Retina (tissue), 1 donor: ENCODE data around the gene NOL12.
"Not testable (repeated sequence)": the region's sequence is repeated elsewhere in the genome, so short reads cannot be mapped to it uniquely, and the experiment has no call there.

Experiments
- DNase-seq: peaks from one replicate; pipeline ENCODE4 v3.0.0-alpha.2; 2016

The NOL12 gene

DNA sequence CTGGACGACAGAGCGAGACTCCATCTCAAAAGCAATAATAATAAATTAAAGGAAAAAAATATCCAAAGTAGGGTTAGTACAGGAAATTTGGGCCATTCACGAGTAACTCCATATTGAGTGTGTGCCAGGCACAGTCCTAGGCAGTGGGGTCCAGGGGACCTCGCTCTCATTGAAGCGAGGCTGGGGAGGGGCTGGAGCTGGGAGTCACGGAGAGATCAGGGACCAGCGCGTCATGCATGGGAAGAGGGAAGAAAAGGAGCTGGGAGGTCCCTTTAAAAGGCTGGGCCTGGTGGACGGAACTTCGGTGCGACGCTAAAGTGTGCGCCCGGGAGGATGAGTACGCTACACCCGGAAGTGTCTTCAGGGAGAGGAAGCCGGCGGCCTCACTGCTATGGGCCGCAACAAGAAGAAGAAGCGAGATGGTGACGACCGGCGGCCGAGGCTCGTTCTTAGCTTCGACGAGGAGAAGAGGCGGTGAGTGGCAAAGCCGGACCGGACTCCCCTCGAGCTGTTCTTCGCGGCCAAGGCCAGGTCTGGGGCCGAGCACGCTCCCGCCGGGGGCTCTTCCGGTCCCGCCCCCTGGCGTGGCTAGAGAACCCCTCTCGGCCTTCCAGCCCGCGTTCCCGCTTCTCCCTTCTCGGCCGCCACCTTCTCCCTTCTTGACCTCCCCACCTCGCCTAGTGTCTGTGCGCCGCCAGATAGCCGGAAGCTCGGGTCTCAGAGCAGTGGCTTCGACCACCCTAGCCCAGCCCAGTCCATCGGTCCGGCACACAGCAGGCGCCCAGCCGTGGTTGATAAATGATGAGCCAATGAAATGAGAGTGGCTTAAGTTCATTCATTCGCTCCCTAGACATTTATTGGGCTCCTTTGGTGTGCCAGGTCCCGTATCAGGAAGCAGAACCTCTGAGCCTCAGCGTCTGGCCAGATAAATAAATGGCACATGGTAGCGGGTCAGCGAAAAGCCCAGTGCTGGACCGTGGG is at the start of gene NOL12:
NOL12 (plus strand) TSS at position 342 of the 981 bp plus-strand sequence; CDS start at position 392, 50 bp downstream.
- DNase-seq = peak; percentile 99

- DNase-seq = no peak
Observed at GRCh38 chr22:37636949-37637273, 49.2 kb upstream of the NOL12 start.

GRCh38 chr22:37638391-37639069 is 47.6 kb upstream of the NOL12 start:
- DNase-seq = no peak

- no peak for DNase-seq
Observed at GRCh38 chr22:37639070-37639760, 46.9 kb upstream of the NOL12 start, which contains the start of gene SH3BP1. SH3BP1 (plus strand) TSS chr22:37639669; CDS start chr22:37639788, 119 bp downstream.

DNA sequence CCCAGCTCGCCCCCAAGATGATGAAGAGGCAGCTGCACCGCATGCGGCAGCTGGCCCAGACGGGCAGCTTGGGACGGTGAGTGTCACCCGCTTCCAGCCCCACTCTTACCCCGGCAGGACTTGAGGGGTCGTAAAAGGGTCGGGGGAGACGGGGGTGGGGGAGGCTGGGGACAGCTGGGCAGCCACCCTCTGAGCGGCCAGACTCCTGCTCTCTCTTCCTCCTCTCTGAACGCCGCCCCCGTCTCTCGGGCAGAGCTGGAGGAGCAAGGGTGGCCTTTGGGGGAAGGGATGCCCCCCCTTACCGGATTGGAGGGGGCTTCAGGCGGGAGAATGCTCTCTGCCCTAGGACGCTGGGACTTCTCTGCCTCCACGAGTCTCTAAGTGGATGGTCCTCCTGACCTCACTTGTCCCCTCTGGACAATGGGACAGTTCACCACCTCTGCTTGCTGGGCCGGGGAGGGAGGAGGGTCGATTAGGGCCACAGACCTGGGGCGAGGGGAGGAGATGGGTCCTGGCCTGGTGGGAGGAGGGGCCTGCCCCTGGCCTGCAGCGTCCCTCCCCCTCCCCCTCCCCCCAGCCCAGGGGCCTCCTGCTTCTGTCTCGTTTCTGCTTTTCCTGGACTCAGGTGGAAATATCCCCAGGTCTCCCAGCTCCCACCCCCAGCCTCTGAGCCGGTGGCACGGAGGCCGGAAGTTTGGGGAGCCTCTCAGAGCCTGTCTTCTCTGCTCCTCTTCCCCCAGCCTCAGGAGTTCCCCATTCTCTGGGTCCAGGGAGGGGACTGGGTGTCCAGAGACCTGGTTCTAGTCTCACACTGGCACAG is 46.2 kb upstream of the NOL12 start:
- no peak for DNase-seq

GRCh38 chr22:37640591-37641560 is 45.3 kb upstream of the NOL12 start:
- no peak for DNase-seq

DNA sequence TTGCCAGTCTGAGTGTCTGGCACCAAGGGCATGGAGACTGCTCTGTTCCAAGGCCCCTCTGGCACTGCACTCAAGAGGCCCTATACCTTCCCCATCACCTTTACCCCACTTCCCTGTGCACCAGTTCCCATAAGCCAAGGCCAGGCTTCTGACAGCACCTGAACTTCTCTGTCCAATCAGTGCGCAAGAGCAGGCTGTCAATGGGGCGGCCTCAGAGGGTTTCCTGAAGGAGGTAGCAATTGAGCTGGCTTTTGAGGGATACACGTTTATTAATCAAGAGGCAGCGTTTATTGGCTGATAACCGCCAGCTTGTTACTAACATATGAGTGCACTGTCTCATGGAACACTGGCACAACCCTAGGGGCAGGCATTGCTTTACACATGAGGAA is 44.6 kb upstream of the NOL12 start:
- no peak for DNase-seq

- DNase-seq = peak; percentile 89
Observed at GRCh38 chr22:37643225-37643847, 42.8 kb upstream of the NOL12 start.

GRCh38 chr22:37647317-37647716 is 38.8 kb upstream of the NOL12 start:
- DNase-seq = no peak

GRCh38 chr22:37647928-37648327 is 38.2 kb upstream of the NOL12 start:
- no peak for DNase-seq

DNA sequence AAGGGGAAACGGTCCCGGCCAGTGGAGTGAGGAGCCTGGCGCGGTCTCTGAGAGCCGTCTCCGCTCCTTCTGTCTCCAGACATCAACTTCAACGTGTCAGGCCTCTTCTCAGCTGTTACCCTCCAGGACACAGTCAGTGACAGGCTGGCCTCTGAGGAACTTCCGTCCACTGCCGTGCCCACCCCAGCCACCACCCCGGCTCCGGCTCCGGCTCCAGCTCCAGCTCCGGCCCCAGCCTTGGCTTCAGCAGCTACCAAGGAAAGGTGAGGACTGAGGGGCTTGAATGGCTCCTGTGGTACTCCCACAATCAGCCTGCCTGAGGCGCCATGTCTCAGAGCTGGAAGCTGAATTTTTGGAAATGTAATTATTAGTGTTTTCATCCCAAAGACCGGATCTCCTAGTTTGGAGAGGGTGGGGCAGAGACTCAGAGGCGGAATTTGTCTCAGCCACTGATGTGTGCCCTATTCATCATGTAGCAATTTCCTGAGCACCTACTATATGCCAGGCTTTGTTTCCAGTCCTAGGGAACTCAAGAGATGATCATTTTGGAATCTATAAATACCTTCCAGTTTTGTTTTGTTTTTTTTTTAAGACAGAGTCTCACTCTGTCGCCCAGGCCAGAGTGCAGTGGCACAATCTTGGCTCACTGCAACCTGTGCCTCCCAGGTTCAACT is 35.5 kb upstream of the NOL12 start:
- no peak for DNase-seq

DNA sequence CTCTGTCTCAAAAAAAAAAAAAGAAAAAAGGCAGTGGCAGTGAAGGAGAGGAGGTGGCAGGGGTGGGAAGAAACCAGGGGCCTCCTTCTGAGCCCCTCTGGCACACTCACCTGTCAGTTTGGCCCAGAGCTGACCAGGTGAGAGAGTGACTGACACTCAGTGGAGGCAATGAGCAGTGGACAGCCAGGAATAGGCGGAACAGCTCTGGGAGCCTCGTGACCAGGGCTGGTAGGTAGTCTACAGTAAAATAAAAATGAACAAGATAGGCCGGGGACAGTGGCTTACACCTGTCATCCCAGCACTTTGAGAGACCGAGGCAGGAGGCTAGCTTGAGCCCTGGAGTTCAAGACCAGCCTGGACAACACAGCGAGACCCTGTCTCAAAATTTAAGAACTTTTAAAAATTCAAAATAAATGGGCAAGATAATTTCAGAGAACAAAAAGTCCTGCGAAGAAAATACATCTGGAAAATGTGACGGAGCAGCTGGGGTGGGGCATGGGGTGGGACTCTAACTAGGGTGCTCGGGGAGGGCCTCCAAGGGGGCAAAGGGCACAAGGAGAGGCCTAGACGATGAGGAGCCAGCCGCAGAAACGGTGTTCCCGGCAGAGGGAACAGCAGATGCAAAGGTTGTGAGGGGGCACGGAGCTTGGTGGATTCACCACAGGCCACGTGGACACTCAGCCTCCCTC is 31.4 kb upstream of the NOL12 start:
- no peak for DNase-seq

GRCh38 chr22:37655252-37655563 is 30.9 kb upstream of the NOL12 start:
- no peak for DNase-seq

- not testable (repeated sequence) for DNase-seq
Observed at GRCh38 chr22:37656583-37656982, 29.6 kb upstream of the NOL12 start.

DNA sequence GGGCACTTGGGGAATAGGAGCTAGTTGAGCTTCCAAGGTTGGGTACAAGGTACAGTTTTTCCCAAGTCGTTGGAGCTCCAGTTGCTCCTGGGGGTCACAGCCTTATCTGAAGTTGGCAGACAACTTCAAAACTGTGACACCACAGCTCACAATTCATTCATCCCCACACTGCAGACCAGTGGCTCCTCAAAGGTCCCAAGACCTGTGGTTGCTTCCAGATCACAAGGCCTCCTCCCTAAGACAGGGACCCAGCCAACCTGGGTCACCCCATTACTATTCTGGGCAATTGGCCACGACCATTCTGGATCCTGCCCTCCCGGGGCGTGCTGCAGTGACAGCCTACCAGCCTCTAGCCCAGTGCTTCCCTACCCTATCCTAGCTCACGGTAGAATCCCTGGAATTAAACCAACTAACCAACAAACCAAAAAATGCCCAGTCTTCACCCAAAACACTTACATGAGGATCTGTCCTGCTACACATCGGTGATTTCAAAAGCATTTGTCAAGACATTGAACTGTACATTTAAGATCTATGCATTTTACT is 28.5 kb upstream of the NOL12 start:
- no peak for DNase-seq

DNA sequence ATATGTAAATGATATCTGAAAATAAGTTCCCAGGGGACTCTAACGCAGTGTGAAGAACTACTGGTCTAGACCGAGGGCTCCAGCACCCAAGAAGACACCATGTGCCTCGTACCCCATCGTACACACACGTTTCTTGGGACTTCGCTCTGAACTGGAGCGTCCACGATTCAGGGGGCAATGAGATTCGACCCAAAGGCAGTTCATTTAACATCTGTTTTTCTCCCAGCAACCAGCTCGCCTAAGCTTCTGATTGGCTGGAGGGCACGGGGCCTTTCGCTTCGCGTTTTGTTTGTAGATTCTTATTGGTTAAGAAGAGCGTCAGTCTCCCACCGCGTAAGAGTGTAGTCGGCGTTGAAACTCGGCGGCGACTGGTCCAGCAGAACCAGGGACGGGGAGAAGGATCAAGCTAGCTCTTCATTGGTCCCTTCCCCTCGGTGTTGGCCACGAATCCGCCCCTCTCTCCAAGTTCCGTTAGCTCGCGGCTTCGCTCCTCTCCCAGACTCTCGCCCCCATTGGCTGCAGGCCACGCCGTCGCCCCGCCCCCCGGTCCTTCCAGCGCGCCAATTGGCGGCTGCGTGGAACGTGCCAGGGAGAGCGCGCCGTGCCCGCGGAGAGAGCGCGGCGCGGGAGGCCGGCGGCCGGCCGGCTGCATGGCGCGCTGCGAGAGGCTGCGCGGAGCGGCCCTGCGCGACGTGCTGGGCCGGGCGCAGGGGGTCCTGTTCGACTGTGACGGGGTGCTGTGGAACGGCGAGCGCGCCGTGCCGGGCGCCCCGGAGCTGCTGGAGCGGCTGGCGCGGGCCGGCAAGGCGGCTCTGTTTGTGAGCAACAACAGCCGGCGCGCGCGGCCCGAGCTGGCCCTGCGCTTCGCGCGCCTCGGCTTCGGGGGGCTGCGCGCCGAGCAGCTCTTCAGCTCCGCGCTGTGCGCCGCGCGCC is 27.7 kb upstream of the NOL12 start, which contains the start of gene PDXP:
PDXP (plus strand) TSS at position 591 of the 933 bp plus-strand sequence; CDS start at position 651, 60 bp downstream.
- DNase-seq = peak; percentile 97

DNA sequence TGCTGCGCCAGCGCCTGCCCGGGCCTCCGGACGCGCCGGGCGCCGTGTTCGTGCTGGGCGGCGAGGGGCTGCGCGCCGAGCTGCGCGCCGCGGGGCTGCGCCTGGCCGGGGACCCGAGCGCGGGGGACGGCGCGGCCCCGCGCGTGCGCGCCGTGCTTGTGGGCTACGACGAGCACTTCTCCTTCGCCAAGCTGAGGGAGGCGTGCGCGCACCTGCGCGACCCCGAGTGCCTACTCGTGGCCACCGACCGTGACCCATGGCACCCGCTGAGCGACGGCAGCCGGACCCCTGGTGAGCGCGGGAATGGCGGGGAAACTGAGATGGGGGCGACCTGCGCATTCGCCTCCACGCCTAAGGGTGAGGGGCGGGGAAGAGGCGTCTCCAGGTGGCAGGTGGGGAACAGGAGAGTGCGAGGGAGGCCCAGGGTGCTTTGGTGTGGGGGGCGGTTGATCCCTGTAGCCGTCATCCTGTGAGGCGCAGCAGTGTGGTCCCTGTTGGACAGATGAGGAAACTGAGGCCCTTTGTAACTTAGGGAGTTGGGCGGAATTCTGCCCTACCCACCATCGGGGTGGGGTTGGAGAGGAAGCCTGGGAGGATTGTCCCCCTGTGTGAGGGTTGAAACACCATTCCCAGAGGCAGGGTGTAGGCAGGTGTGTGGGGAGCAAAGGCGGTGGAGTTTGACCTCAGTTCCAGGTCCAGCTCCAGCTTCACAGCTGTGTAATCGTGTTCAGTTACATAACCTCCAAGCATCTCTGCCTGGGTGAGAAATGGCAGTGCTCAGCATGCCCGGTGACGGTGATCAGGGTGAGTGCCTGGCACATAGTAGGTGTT is 26.9 kb upstream of the NOL12 start:
- no peak for DNase-seq
